ENCODE data around the gene PPP2R2B.
"Not testable (repeated sequence)": the region's sequence is repeated elsewhere in the genome, so short reads cannot be mapped to it uniquely, and the experiment has no call there.

Gene PPP2R2B

DNA sequence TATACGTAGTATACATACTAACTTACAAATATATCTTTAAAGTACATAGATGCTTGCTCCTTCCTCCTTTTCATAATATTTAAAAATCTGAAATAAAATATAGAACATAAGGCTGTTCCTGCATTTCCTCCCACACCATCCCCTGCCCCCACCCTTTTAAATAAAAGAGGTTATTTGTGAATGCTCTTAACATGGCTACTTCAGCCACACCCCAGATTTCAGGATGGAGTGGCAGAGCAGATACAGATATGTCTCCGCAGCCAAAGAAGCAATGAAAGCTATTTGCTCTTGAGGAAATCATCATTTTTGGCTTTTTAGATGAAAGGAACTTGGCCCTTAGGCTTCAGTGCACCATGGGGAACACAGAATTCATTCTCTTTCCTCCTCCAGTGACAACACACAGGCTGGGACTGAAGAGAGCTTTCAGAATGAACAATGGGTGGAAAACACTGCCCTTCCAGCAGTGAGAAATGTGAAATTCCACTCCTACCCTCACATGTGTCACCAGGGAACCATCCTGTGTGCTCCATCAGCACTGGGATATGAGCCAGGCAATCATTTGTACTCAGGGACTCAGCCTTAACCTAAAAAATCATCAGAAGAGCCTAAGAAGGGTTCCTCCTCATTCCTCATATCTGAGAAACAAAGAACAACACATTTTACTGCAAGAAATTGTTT lies 134.3 kb downstream of the PPP2R2B start:
- DNase-seq (ENCODE audit: low spot score), result no peak

DNA sequence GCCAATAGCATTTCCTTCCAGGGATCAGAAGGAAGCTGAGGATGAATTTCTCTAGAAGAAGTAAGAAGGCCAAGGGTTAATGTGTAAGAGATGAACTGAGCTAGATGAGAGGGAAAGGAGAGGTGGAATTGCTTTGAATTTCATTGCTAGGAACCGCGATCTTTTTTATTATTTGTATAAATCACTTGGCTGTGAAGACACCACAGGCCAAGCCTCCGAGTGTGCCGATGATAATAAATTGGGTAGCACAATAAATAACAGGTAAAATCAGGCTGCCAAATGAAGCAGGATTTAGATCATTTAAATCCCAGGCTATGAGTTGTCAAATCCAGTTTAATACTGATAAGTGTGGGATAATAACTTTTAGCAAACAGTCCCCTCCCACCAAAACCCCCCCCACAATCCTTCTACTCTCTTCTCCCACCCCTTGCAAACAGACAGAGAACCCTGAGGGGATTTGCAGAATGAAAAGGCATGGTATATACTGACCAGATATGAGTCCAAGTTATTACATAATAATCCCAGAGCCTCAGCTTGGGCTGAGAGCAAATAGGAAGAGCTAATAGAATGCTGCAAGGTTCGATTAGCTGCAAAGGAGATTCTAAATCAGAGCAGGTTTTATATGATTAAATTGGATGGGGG lies 143.5 kb downstream of the PPP2R2B start:
- DNase-seq (ENCODE audit: low spot score), result no peak

GRCh38 chr5:146732962-146733361 lies 145.6 kb downstream of the PPP2R2B start:
- DNase-seq (ENCODE audit: low spot score), result no peak

GRCh38 chr5:146731909-146732659 lies 146.5 kb downstream of the PPP2R2B start:
- no peak for DNase-seq (ENCODE audit: low spot score)

DNA sequence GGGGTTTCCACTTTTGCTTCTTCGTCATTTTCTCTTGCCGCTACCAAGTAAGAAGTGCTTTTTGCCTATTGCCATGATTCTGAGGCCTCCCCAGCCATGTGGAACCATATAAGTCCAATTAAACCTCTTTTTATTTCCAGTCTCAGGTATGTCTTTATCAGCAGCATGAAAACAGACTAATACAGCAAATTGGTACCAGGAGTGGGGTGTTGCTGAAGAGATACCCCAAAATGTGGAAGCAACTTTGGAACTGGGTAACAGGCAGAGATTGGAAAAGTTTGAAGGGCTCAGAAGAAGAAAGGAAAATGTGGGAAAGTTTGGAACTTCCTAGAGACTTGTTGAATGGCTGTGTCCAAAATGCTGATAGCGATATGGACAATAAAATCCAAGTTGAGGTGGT lies 149.8 kb downstream of the PPP2R2B start:
- DNase-seq (ENCODE audit: low spot score), result not testable (repeated sequence)

- no peak for DNase-seq (ENCODE audit: low spot score)
These were observed 151.7 kb downstream of the PPP2R2B start for GRCh38 chr5:146726891-146727290.

DNA sequence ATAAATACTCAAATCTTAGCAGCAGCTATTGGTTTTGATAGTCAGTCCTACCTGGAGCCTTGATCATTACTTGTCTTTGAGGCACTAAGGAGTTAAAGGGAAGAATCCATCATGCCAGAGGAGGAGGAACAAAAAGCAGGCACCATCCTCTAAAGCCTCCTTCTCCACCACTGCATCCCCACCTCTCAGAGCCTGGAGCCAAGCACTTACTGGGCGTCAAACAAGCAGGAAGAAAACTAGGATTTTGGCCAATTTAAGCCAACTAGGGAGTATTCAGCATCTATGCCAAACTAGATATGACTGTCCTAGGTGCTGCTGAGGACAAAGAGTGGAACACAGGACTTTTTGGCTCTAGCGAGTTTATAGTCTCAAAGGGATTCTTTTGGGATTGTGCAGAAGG lies 152.5 kb downstream of the PPP2R2B start:
- no peak for DNase-seq (ENCODE audit: low spot score)

GRCh38 chr5:146725025-146725424 lies 153.5 kb downstream of the PPP2R2B start:
- no peak for DNase-seq (ENCODE audit: low spot score)

GRCh38 chr5:146722361-146722779 lies 156.2 kb downstream of the PPP2R2B start:
- no peak for DNase-seq (ENCODE audit: low spot score)

- DNase-seq (ENCODE audit: low spot score), result no peak
These were observed 157.3 kb downstream of the PPP2R2B start for GRCh38 chr5:146721073-146721815.

- DNase-seq (ENCODE audit: low spot score), result no peak
These were observed 158.4 kb downstream of the PPP2R2B start for GRCh38 chr5:146720107-146720506.

GRCh38 chr5:146719179-146719578 lies 159.4 kb downstream of the PPP2R2B start:
- no peak for DNase-seq (ENCODE audit: low spot score)

DNA sequence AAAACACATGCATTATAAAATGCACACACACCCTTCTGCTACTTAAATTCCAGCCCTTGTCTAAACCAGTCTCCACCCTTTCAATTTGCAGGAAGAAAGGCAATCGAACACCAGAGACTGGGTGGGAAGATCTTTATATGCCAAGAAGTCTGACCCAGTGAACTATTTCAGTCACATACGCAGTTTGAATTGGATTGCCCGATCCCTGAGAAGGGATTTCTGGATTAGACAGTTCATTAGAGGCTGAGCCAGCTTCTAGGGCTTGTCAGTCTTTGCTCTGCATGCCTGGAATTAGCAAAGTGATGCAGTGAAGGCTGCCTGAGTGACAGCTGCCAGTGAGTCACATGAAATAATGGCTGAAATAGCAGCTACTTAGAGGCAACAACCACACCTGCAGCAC lies 159.9 kb downstream of the PPP2R2B start:
- DNase-seq (ENCODE audit: low spot score), result no peak

- DNase-seq (ENCODE audit: low spot score), result no peak
These were observed 160.6 kb downstream of the PPP2R2B start for GRCh38 chr5:146717951-146718350.

DNA sequence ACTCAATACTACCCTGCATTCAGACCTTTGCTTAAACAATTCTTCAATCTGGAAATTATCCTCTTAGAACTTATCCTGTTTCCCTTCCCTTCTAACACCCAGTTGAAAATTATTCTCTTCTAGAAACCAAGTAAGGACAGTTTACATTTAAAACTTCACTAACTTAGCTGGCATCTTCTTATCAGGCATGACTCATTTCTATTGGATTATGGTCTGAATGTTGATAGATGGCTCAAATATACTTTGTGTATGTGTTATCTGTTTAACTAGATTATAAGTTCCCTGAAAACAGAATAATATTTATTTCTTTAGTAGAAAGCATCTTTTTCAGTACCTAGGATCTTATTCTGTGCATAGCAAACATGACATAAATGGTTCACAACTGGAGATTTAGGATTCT lies 161.9 kb downstream of the PPP2R2B start:
- no peak for DNase-seq (ENCODE audit: low spot score)

DNA sequence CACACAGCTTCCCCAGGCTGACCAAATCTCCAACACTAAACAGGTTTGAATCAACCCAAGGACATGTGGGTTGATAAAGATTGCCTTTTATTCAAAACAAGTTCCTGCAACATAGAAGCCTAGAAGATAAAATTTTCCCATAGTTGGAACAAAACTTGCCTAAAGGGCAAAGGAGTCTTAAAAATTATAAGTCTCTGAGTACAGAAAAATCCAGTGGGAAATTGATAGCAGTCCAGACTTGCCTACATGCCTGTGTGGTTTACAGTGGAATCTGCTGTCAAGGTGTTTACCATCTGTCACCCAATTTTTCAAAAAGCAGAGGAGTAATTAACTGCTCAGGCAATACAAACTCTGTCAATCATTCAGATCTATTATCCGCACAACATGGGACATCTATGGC lies 168.2 kb downstream of the PPP2R2B start:
- no peak for DNase-seq (ENCODE audit: low spot score)

GRCh38 chr5:146707316-146707715 lies 171.2 kb downstream of the PPP2R2B start:
- no peak for DNase-seq (ENCODE audit: low spot score)

- no peak for DNase-seq (ENCODE audit: low spot score)
These were observed 172.1 kb downstream of the PPP2R2B start for GRCh38 chr5:146706321-146706972.

DNA sequence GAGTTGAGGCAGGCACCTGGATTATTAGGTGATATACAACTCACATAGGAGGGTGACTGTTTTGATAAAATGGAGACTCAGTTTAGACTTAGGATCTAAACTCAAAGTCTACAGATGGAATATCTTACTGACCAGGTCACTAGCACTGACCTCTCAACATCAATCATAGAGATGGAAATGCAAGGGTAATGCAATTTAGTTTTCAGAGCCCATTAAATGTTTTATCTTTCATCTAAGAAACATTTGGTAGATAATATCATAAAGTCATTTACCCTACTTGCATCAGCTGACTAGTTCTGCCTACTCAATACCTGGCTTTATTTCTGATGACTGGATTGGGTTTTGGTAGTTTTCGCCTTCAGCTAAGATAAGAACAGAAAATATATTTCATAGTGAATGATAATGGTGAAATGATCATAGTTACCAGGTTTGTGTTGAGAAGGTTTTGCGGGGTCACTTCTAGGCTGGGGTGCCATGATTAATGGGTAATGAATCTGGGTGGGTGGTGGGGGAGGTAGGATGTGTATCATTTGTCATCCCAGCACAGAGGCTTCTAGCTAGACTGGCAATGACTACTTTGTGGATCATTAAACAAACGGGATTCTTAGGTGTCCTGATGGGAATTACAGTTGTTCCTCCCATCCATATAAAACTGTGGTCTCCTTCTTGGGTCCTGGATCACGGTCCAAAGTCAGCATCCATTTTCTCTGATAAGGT lies 173.4 kb downstream of the PPP2R2B start:
- no peak for DNase-seq (ENCODE audit: low spot score)

GRCh38 chr5:146703899-146704298 lies 174.7 kb downstream of the PPP2R2B start:
- no peak for DNase-seq (ENCODE audit: low spot score)

- DNase-seq (ENCODE audit: low spot score), result no peak
These were observed 175.1 kb downstream of the PPP2R2B start for GRCh38 chr5:146703499-146703898.
